Upper lobe of left lung (tissue), 4 donors: ENCODE measurements around the gene ZNF621.

Experiments used
- EP300 ChIP-seq, 4 donors: sonication (generic); formaldehyde crosslinking; IDR thresholded peaks; one replicate each; pipeline ENCODE4 v1.5.1; 2017; ENCODE audit warnings: antibody characterized with exemption in 4 of 4, control low read depth in 2 of 4
- POLR2A ChIP-seq, 4 donors: fragments of 450-650 bp; IDR thresholded peaks; one replicate each; pipeline ENCODE4 v1.5.1; 2016 to 2017; ENCODE audit warnings: antibody characterized with exemption in 4 of 4, mild to moderate bottlenecking in 2 of 4
- POLR2AphosphoS5 ChIP-seq, 2 donors: sonication (generic); formaldehyde crosslinking; IDR thresholded peaks; one replicate each; pipeline ENCODE4 v1.5.1; 2017; ENCODE audit warnings: antibody characterized with exemption in 2 of 2
- TF ChIP-seq, protein P1 (sequence below), 6 experiments: fragments of 450-650 bp in 4 of 6; fragments of 200-600 bp in 2 of 6; sonication (generic) in 2 of 6; IDR thresholded peaks; one replicate each; pipeline ENCODE4 v1.5.1; 2016 to 2019; ENCODE audit warnings: antibody characterized with exemption in 6 of 6

- TF ChIP-seq, protein P1, sequence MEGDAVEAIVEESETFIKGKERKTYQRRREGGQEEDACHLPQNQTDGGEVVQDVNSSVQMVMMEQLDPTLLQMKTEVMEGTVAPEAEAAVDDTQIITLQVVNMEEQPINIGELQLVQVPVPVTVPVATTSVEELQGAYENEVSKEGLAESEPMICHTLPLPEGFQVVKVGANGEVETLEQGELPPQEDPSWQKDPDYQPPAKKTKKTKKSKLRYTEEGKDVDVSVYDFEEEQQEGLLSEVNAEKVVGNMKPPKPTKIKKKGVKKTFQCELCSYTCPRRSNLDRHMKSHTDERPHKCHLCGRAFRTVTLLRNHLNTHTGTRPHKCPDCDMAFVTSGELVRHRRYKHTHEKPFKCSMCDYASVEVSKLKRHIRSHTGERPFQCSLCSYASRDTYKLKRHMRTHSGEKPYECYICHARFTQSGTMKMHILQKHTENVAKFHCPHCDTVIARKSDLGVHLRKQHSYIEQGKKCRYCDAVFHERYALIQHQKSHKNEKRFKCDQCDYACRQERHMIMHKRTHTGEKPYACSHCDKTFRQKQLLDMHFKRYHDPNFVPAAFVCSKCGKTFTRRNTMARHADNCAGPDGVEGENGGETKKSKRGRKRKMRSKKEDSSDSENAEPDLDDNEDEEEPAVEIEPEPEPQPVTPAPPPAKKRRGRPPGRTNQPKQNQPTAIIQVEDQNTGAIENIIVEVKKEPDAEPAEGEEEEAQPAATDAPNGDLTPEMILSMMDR (IDR thresholded peaks at IDR 0.05) = no peak
- no peak for TF ChIP-seq POLR2AphosphoS5 (IDR thresholded peaks at IDR 0.05)
- TF ChIP-seq POLR2A (IDR thresholded peaks at IDR 0.05) = no peak
- TF ChIP-seq EP300 (IDR thresholded peaks at IDR 0.05) = no peak
Observed at GRCh38 chr3:40576396-40576795, 51.6 kb downstream of the ZNF621 start.
